Esophagus muscularis mucosa (tissue), 4 donors: ENCODE measurements around the gene CBLN3.

Source experiments
- CTCF ChIP-seq, 3 experiments: fragments of 200-600 bp in 2 of 3; fragments of 450-650 bp in 1 of 3; sonication (generic) in 2 of 3; IDR thresholded peaks; one replicate each; pipeline ENCODE4 v1.5.1; 2017 to 2019; ENCODE audit warnings: antibody characterized with exemption in 3 of 3, mild to moderate bottlenecking in 2 of 3, moderate library complexity in 1 of 3
- EP300 ChIP-seq: sonication (generic); formaldehyde crosslinking; IDR thresholded peaks from one replicate; pipeline ENCODE4 v1.6.1; 2017; ENCODE audit warnings: antibody characterized with exemption
- POLR2A ChIP-seq: fragments of 450-650 bp; IDR thresholded peaks from one replicate; pipeline ENCODE4 v1.6.1; 2017; ENCODE audit warnings: antibody characterized with exemption, moderate library complexity, mild to moderate bottlenecking, low read depth
- POLR2AphosphoS5 ChIP-seq, 2 donors: sonication (generic); formaldehyde crosslinking; IDR thresholded peaks; one replicate each; pipeline ENCODE4 v1.6.1; 2017; ENCODE audit warnings: antibody characterized with exemption in 2 of 2

DNA sequence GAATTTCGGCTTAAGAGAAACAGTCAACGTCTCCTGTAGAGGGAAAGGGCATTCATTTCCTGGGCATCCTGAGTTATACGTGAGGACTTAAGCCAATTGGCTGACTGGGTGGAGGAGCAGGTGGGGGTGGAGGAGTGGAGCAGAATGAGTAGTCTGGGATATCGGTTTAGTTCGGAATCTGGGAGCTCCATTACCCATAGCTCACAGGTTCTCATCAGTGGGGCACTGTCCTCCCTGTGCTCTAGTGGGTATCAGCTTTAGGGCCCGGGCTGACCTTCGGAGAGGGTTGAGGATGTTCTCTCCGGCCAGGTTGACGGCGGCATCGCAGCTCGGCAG lies 12.4 kb upstream of the CBLN3 start:
- no peak for TF ChIP-seq EP300
- TF ChIP-seq CTCF (IDR thresholded peaks at IDR 0.05), result no peak
- TF ChIP-seq POLR2A, result no peak
- TF ChIP-seq POLR2AphosphoS5 (IDR thresholded peaks at IDR 0.05), result no peak
